Left lung (tissue), 10 donors: Measurements from ENCODE around the gene TBX4. TPM values are rescaled to one million over a fixed set of nuclear protein-coding genes. Genes with fewer than 3 reads are reported as not detected.
"Not testable (repeated sequence)": the region's sequence is repeated elsewhere in the genome, so short reads cannot be mapped to it uniquely, and the experiment has no call there.

Source experiments
- ATAC-seq: fragments of 200-7000 bp; cut with Tn5 transposase; one replicate; pipeline ENCODE4 v1.9.1; 2020; ENCODE audit warnings: moderate library complexity
- DNase-seq, 4 donors: peaks; one replicate each; pipeline ENCODE4 v3.0.0-alpha.2; 2013 to 2020
- H3K27ac ChIP-seq, 2 donors: fragments of 200-600 bp; sonication (generic) in 1 of 2; one replicate each; pipeline versions ENCODE4 v1.5.0 to v1.8.0; 2020 to 2021
- H3K27me3 ChIP-seq, 2 donors: fragments of 200-600 bp; sonication (generic) in 1 of 2; one replicate each; pipeline versions ENCODE4 v1.5.0 to v1.8.0; 2020 to 2021
- H3K36me3 ChIP-seq, 2 donors: fragments of 200-600 bp; sonication (generic) in 1 of 2; one replicate each; pipeline versions ENCODE4 v1.5.0 to v1.8.0; 2020 to 2021
- H3K4me1 ChIP-seq, 2 donors: fragments of 200-600 bp; one replicate each; pipeline ENCODE4 v1.8.0; 2021
- H3K4me3 ChIP-seq, 2 donors: fragments of 200-600 bp; sonication (generic) in 1 of 2; one replicate each; pipeline versions ENCODE4 v1.5.0 to v1.8.0; 2020 to 2021; ENCODE audit warnings: mild to moderate bottlenecking in 1 of 2
- H3K9me3 ChIP-seq, 2 donors: fragments of 200-600 bp; sonication (generic) in 1 of 2; one replicate each; pipeline versions ENCODE4 v1.5.0 to v1.8.0; 2020 to 2021
- CTCF ChIP-seq, 2 donors: fragments of 200-600 bp; sonication (generic) in 1 of 2; IDR thresholded peaks; one replicate each; pipeline versions ENCODE4 v1.5.0 to v1.8.0; 2021; ENCODE audit warnings: antibody characterized with exemption in 2 of 2
- intact Hi-C, 2 donors: fragments of 100-400 bp; cut with DNase I; formaldehyde crosslinking; loops; one replicate each; pipeline versions ENCODE4 v1.11.2 to v1.14.2; 2022
- polyA plus RNA-seq, 6 donors: library from polyadenylated mRNA; unstranded; fragments of 120-200 nt; gene quantifications; one replicate each; pipeline ENCODE4 v1.2.1, GENCODE V29; 2013; ENCODE audit not compliant: insufficient read length in 6 of 6
- total RNA-seq, 2 donors: library from RNA; stranded (reverse); fragmentation: NEBNext Ultra II Directional; extraction: Animal tissue kit (Norgen Biotek cat#: 25700); gene quantifications; one replicate each; pipeline ENCODE4 v1.2.1, GENCODE V29; 2021
- donor health status: DM: no; HTN: yes; CAD: no.
- donor health status: DM: no; HTN: no; CAD: no.

TBX4 gene
- total and polyA plus RNA-seq, 8 donors = 21.2 to 190 (median 162) TPM

- H3K4me1 ChIP-seq = no peaks in the 10 kb centered on the region
- H3K4me3 ChIP-seq = no peak overlapping the region
- ATAC-seq (no peak), DNase-seq (peak in 1 of 4 donors; percentile 39)
- no peaks in the 10 kb centered on the region for H3K36me3 ChIP-seq
- no peak overlapping the region for H3K27ac ChIP-seq
- H3K27me3 ChIP-seq = no peaks in the 10 kb centered on the region
- intact Hi-C loops = no loop called here
- H3K9me3 ChIP-seq = no peaks in the 10 kb centered on the region
- no peak for TF ChIP-seq CTCF (IDR thresholded peaks at IDR 0.05)
Observed at GRCh38 chr17:61489719-61490490, 37.7 kb downstream of the TBX4 start.

GRCh38 chr17:61490540-61490975 lies 38.3 kb downstream of the TBX4 start:
- H3K27me3 ChIP-seq = no peaks in the 10 kb centered on the region
- no peak for TF ChIP-seq CTCF (IDR thresholded peaks at IDR 0.05)
- H3K36me3 ChIP-seq = no peaks in the 10 kb centered on the region
- peak in 1 of 4 donors; percentile 37 for DNase-seq
- no peaks in the 10 kb centered on the region for H3K9me3 ChIP-seq
- H3K27ac ChIP-seq = no peak overlapping the region
- peak; percentile 34 for ATAC-seq
- no peaks in the 10 kb centered on the region for H3K4me1 ChIP-seq
- intact Hi-C loops = no loop called here
- no peak overlapping the region for H3K4me3 ChIP-seq

GRCh38 chr17:61491981-61492380 lies 39.8 kb downstream of the TBX4 start:
- ATAC-seq (no peak), DNase-seq (no peak)
- Histone ChIP-seq H3K4me3 (no peak overlapping the region), H3K27ac (no peak overlapping the region), H3K9me3 (no peaks in the 10 kb centered on the region), H3K4me1 (no peaks in the 10 kb centered on the region), H3K36me3 (no peaks in the 10 kb centered on the region), H3K27me3 (no peaks in the 10 kb centered on the region)
- intact Hi-C loops = no loop called here
- TF ChIP-seq CTCF (IDR thresholded peaks at IDR 0.05) = no peak

GRCh38 chr17:61492759-61493526 lies 40.7 kb downstream of the TBX4 start:
- H3K27ac ChIP-seq = no peak overlapping the region

GRCh38 chr17:61493830-61494324 lies 41.7 kb downstream of the TBX4 start:
- H3K36me3 ChIP-seq, DNase-seq, H3K4me3 ChIP-seq, intact Hi-C loops, H3K27ac ChIP-seq, H3K4me1 ChIP-seq, H3K9me3 ChIP-seq, H3K27me3 ChIP-seq, ATAC-seq: not testable (repeated sequence)

More at GRCh38 chr17:61492759-61493526, 40.7 kb downstream of the TBX4 start:
- intact Hi-C loops = no loop called here
- Histone ChIP-seq H3K9me3 (no peaks in the 10 kb centered on the region), H3K4me1 (no peaks in the 10 kb centered on the region), H3K36me3 (no peaks in the 10 kb centered on the region), H3K27me3 (no peaks in the 10 kb centered on the region), H3K4me3 (no peak overlapping the region)
- no peak for DNase-seq
- ATAC-seq = no peak
- no peak for TF ChIP-seq CTCF (IDR thresholded peaks at IDR 0.05)
